Renal pelvis (tissue), 4 donors: ENCODE data around the gene KRTAP10-6. TPM values are rescaled to one million over a fixed set of nuclear protein-coding genes. Genes with fewer than 3 reads are reported as not detected.
A peak's percentile ranks its signal among the peaks of the same experiment; 100 is the strongest.
"Not testable (repeated sequence)": the region's sequence is repeated elsewhere in the genome, so short reads cannot be mapped to it uniquely, and the experiment has no call there.

Experiments used
- DNase-seq: peaks from one replicate; pipeline ENCODE4 v3.0.0-alpha.2; 2013
- polyA plus RNA-seq, 3 donors: library from polyadenylated mRNA; unstranded; fragments of 120-200 nt; gene quantifications; one replicate each; pipeline ENCODE4 v1.2.1, GENCODE V29; 2013; ENCODE audit not compliant: insufficient read length in 3 of 3

The KRTAP10-6 gene
- polyA plus RNA-seq, 3 donors, result not detected

DNA sequence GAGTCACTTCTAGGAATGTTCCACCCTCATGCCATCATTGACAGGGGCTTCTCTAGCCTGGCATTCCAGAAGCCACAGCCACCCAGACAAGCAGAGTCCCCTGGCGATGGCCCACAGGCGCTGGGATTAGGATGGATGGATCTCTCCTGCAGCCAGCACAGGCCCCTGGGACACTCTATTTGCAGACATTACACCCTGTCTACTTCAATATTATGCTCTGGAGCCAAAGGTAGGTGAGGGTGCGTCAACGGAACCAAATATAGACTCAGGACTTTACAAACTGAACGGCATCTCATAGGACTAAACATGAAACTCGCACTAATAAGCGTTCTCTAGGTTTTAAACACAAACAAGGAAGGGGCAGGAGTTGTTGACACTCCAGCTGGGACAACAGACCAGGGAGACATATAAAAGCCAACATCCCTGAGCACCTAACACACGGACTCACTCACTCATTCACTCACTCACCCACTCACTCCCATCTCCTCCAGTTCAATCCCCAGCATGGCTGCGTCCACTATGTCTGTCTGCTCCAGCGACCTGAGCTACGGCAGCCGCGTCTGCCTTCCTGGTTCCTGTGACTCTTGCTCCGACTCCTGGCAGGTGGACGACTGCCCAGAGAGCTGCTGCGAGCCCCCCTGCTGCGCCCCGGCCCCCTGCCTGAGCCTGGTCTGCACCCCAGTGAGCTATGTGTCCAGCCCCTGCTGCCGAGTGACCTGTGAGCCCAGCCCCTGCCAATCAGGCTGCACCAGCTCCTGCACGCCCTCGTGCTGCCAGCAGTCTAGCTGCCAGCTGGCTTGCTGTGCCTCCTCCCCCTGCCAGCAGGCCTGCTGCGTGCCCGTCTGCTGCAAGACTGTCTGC lies 8.0 kb upstream of the KRTAP10-6 start, which contains the start of gene KRTAP10-7:
TSS of gene KRTAP10-7 (plus strand) at position 480 of the 861 bp plus-strand sequence. CDS start at position 505, 25 bp downstream.
- DNase-seq, result not testable (repeated sequence)

DNA sequence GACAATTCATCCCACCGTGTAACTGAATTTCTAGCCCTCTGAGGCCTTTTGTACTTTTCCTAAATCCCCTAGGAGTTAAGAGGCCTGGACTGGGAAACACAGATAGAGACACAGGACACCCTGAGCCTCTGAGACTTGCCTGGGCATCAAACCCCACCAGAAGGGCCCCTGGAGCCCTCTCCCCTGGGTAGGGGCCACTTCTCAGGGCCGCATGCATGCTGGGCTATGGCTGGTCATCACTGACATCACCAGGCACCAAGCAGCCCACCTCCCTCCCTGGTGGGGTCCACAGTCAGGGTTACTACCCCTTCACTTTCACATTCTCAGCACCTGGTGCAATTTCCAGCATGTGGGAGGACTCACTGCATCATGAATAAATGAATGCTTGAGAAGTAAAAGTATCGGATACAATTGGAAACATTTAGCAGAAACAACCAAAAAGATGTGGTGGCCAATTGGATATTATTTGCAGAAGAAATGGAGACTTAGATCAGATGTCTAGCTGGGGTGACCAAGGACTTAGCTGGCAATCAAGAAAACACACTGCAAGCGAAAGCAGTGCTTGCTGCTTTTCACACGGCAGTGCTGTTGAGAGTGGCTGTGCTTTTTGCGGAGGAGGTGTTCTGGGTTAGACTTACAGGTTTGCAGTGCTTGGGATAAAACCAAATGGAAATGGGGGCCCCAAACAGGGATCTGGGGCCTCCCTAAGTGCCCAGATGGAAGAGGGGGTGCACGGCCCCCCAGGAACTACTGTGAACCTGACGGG lies 7.1 kb upstream of the KRTAP10-6 start:
- no peak for DNase-seq

DNA sequence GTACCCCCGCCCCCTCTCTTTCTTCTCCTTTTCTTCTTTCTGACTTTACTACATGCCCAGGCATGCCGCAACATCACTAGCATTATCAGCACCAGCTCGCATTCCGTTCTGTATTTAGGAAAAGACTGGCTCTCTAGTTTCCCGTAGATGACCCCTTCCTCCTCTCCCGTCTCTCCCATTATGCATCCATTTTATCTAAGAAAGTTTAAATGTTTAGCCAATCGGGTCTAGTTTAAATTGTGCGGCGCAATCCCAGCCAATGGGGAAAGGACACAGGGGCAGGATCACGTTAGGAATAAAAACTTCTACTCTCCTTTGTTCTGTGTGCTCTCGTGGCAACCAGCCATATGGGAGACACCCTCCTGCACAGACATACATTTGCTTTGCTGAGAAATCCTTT lies 5.8 kb upstream of the KRTAP10-6 start:
- DNase-seq, result no peak

DNA sequence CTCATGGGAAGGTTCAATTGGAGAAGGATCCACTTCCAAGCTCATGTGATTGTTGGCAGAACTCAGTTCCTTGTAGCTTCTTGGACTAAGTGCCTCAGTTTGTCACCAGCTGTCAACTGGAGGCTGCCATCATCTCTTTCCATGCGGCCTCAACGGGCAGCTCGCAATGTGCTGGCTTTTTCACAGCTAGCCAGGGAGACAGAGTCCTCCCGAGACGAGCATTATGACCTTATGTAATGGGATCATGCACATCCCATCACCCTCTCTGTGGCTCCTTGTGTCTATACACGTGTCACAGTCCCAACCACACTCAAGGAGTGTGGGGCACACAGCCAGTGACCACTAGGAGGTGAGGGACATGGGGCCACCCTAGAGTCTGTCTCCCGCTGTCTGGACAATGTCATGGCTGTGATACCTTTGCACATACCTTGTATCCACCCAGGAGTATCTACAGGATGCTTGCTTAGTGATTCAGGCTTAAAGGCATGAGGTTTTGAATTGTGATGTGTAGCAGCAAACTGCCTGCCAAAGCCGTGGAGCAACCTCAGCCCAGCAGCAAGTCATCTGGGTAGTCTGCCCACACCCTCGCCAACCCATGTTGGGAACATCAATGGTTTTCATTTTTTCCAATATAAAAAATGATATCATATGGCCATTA lies 3.9 kb upstream of the KRTAP10-6 start:
- DNase-seq, result no peak

DNA sequence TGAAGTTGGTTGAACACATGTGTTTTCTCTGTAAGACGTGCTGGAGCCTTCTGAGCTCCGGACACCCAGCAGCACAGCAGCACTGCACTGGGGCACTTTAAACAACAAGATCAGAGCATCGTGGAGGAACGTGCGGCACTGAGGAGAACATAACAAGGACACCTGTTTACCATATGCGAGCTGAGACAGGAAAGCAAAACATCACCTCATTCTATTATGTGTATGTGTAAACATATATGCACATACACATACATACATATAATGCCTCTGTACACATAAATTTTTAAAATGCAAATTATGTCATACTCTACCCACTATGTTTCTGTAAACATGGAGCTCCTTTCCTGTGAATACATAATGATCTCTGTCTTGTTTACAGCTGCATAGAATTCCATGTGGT lies 3.2 kb upstream of the KRTAP10-6 start:
- DNase-seq, result no peak

DNA sequence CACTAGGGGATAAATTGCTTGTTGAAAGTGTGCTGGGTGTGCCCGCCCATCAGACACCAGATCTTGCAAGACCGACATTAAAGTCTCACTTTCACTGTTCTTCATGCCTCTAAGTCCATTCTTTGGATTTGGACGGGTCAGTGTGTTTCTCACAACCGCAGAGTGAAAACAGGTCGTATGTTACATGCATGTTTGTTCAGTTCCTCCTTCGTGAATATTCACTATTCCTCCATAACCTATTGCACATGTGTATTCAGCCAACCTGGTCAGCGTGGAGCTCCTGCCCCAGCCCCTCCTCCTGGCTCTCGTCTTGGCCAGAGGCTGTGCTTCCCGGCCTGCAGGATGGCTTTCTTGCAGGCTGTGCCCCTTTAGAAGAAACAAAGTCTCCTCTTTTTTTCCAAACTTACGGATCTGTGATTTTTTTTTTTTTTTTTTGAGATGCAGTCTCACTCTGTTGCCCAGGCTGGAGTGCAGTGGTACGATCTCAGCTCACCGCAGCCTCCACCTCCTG lies 2.2 kb upstream of the KRTAP10-6 start:
- no peak for DNase-seq

DNA sequence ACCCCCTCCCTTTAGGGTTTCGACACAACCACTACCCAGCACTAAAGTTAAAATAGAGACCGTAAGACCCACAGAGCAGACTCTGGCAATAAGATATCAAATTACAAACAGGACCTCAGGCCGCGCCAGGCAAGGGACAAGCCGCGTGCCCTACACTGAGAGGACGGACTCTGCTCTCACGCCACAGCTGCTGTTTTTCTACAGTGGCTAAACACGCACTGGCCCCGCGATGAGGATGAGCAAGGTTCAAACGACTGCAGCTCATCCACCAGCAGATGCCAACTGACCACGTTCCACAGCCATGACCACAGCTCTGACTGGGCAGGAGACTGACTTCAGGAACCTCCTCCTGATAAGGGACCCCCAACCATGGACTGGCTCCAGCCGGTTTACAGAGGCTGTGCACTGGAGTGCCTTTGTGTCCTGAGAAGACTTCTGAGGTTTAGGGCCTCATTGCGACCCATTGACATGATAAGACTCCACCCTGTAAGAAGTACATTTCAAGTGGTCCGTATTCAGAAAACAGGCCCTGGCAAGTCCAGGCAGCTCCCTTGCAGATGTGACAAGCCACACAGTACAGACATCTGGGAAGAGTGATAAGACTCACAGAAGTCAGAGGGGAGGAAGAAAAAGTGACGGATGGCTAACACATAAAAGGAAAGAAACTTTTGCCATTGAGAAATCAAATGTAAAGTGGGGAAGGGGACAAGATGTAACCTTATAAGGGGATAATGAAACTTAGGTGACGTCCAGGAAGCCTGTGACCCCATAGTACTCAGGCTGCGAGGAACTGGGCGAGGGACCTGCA lies 1.5 kb upstream of the KRTAP10-6 start:
- DNase-seq, result no peak

DNA sequence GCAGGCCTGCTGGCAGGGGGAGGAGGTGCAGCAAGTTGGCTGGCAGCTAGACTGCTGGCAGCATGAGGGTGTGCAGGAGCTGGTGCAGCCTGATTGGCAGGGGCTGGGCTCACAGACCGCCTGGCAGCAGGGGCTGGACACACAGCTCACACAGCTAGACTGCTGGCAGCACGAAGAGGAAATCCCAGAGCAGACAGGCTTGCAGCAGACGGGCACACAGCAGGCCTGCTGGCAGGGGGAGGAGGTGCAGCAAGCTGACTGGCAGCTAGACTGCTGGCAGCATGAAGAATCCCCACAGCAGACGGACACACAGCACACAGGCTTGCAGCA lies 539 bp downstream of the KRTAP10-6 start:
- not testable (repeated sequence) for DNase-seq

DNA sequence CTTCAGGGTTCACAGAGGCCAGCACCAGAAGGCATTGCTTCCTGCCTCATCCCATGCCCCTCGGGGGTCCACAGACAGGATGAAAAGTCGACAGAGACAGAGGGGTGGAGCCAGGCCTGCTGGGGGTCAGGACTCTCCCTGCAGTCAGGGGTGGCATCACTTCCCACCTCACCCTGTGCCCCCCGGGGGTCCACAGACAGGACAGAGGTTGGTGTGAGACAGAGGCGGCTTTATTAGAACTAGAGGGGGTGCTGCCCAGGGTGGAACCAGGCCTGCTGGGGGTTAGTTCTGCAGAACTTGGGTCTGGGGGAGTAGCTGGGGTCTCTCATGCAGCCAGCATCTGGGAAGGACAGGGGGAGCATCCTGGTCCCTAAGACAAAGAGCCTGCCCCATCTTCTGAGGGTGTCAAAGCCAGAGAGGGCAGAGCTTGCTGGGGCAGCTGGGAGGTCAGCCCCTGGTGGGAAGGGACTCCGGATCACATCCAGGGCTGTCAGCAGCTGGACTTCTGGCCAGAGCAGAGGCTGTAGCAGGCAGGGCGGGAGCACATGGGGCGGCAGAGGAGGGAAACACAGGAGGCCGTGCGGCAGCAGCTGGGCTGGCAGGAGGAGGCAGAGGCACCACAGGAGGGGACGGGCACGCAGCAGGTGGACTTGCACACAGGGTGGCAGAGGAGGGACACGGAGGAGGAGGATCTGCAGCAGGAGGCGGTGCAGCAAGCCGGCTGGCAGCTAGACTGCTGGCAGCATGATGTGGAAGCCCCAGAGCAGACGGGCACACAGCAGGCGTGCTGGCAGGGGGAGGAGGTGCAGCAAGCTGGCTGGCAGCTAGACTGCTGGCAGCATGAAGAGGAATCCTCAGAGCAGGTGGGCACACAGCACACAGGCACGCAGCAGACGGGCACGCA lies 1.2 kb downstream of the KRTAP10-6 start:
- not testable (repeated sequence) for DNase-seq

DNA sequence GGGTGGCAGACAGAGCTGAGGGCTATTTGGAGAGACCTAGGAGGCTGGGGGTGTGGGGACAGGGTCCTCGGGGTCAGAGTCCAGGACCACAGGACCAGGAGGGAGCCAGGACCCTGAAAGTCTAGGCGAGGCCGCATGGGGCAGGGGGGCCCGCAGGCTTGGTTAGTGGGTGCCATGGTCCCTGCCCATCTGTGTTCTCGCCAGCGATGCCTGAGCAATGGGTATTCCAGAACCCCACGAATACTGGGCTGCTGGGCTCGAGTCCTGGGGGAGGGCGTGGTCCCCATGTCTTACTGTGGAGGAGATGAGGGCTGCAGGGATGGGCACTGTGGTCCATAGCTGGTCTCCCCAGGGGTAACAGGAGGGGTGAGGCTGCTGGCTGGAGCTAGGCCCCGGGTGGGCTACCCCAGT lies 2.0 kb downstream of the KRTAP10-6 start:
- no peak for DNase-seq

DNA sequence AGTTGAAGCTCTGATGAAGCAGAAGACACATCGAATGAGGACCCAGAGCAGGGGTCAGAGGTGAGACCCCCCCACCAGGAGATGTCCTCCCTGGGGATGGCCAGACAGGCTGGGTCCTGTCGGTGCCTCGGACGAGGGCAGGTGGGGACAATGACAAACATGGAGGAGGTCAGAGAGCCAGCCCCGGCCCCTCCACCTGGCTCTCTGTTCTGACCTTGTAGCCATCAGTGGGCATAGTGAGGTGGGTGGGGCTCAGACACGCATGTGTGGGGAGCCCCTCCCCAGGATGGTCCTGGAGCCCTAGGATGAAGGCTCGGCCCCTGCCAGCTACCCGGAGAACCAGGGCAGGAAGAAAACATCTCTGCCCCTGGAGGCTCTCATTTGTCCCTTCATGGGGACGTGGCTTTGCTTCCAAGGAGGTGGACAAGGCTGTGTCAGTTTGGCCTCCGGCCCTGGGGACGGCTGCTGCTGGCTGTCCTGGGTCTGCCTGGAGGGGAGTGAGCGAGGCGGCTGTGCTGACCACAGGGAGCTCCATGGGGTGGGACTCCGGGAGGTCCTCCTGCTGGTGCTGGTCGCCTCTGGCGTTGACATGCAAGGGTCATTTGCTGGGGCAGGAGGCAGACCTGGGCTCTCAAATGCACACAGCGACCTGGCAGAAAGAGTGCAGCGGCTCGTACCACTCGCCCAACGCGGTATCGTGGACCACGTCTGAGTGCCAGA lies 2.6 kb downstream of the KRTAP10-6 start:
- no peak for DNase-seq

DNA sequence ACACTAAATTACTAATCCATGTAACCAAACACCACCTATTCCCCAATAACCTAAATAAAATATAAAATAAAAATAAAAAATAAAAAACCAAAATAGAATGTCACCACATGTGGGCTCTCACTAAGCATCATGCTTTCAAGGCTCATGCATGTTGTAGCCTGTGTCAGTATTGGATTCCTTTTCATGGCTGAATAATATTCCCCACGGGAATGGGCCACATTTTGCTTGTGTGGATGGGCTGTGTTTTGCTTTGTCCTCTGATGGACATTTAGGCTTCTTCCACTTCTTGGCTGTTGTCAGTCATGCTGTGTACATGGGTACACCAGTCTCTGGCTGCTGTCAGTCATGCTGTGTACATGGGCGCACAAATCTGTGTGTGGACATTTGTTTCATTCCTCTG lies 3.2 kb downstream of the KRTAP10-6 start:
- no peak for DNase-seq

DNA sequence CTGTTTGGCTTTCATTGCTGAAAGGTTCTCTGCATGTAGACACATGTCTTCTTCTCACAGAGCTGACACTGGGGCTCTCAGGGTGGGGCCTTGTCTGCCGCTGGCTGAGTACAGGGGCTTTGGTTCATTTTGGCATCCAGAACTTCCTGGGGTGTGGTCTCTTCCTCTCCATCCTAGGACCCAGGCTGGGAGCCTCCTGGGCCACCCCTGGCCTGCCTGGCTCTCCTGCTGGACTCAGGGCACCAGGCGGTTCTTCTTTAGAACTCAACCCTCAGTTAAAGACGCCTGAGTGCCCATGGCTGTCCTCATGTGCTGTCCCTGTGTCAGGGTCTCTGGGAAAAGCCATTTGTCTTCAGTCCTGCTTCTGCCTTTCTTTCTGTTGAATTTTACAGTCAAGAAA lies 6.4 kb downstream of the KRTAP10-6 start:
- no peak for DNase-seq

DNA sequence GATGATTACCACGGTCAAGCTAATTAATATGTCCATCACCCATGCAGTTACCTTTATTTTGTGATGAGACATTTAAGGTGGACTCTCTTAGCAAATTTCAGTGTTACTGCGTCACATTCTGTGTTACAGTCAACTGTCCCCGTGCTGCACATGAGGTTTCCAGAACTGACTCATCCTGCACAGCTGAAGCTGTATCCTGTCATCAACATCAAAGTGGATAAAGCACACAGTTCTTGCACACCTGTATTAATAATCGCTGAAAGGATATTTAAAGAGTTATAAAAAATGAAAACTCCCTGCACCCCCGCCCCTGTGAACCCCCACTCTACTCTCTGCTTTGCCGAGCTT lies 8.5 kb downstream of the KRTAP10-6 start:
- no peak for DNase-seq

DNA sequence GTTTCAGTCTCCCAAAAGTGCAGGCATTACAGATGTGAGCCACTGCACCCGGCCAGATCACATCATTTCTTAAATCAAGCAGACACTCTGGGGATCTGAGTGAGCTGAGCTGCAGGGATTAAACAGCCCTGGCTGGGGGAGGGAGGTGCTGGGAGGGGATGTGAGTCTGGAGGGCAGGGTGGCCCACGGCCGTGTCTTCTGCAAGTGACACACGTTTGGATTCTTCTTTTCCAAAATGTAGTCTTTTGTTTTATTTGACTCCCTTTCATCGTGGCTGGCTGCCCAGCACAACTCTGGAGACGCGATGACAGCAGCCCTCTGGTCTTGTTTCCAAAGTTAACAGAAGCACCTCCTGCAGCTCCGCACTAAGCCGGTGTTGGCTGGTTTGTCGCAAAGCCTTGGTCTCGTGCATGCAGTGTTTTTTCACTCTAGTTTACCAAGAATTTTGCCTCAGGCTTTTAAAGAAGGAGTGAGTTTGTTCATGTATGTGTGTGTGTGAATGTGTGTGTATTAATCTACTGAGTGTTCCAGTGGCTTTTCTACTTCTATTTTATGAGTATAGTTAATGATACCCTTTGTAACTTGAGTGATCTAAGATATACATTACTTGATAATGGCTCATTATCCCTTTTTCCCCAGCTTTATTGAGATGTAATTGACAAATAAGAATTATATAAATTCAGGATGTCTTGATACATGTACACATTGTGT lies 9.1 kb downstream of the KRTAP10-6 start:
- DNase-seq, result peak; percentile 39

DNA sequence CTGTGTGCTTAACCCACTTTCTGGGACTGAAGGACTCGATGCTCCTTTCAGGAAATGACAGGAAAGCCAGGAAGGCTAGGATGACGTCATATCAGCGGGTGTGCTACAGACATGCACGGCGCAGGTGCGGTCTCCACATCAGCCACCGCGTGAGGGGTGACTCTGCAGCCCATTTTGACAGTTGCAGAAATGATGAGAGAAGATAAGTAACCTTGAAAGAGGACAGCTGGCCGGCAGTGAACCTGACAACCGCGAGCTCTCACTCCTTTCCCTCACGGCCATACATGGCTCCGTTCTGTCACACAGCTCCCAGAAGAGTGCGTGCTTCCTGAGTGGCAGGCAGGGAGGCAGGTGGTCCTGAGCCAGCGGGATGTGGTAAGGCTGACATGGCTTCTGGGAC lies 10.2 kb downstream of the KRTAP10-6 start:
- DNase-seq, result no peak

DNA sequence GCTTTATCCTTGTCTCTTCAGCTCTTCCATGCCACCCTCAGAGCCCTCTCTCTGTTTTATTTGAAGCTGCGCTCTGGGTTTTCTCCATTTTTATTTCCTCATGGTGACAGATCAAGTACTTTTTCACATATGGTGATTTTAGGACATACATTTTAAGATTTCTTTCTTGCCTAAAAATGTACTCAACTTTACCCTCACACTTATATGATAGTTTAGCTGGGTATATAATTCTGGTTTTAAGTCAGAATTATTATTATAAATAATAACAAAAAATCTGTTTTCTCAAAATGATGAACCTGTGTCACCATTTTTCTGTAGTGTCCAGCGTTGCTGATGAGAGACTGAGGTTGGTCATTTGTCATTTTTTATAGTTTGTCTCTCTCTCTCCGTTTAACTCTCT lies 11.1 kb downstream of the KRTAP10-6 start:
- DNase-seq, result no peak

DNA sequence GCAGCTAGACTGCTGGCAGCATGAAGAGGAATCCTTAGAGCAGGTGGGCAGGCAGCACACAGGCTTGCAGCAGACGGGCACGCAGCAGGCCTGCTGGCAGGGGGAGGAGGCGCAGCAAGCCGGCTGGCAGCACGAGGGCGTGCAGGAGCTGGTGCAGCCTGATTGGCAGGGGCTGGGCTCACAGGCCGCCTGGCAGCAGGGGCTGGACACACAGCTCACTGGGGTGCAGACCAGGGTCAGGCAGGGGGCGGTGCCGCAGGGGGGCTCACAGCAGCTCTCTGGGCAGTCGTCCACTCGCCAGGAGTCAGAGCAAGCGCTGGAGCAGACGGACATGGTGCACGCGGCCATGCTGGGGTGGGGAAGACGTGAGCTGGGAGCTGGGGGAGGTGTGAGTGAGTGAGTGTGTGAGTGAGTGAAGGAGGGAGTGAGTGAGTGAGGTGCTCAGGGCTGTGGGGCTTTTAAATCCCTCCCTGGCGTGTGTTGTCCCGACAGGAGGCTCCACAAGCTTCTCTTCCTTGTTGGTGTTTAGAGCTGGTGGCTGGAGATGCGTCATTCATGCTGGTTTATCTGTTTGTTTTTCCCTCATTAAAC lies 12.0 kb downstream of the KRTAP10-6 start, which contains the start of gene KRTAP10-5:
TSS of gene KRTAP10-5 (minus strand) at position 374 of the 591 bp plus-strand sequence. CDS start at position 348, 26 bp downstream.
- DNase-seq, result not testable (repeated sequence)

DNA sequence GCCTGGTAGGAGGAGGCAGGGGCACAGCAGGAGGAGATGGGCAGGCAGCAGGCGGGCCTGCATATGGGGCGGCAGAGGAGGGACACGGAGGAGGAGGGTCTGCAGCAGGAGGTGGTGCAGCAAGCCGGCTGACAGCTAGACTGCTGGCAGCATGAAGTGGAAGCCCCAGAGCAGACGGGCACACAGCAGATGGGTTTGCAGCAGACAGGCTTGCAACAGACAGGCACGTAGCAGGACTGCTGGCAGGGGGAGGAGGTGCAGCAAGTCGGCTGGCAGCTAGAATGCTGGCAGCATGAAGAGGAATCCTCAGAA lies 12.5 kb downstream of the KRTAP10-6 start:
- no peak for DNase-seq
